Body of pancreas (tissue), 4 donors: ENCODE measurements around the gene B3GNT2. TPM values are rescaled to one million over a fixed set of nuclear protein-coding genes. Genes with fewer than 3 reads are reported as not detected.

ENCODE experiments used
- ATAC-seq: fragments of 150-250 bp; one replicate; pipeline ENCODE4 v1.9.1; 2016
- DNase-seq, 4 donors: peaks; one replicate each; pipeline ENCODE4 v3.0.0-alpha.2; 2019
- H3K27ac ChIP-seq, 4 donors: fragments of 200-600 bp; sonication (generic); 1 replicate in 3 of 4; 2 replicates in 1 of 4; pipeline versions ENCODE4 v1.5.1 to v1.6.1; 2016 to 2019; ENCODE audit warnings: mild to moderate bottlenecking in 1 of 4, mixed read lengths in 1 of 4, moderate library complexity in 1 of 4
- H3K27me3 ChIP-seq, 2 donors: fragments of 200-600 bp; sonication (generic); one replicate each; pipeline ENCODE4 v1.6.0; 2016; ENCODE audit warnings: mild to moderate bottlenecking in 1 of 2
- H3K36me3 ChIP-seq, 2 donors: fragments of 200-600 bp; sonication (generic); replicated peaks in 1 of 2; 2 replicates each; pipeline ENCODE4 v1.5.1; 2016; ENCODE audit warnings: low read depth in 2 of 2; ENCODE audit not compliant: insufficient read depth in 1 of 2
- H3K4me1 ChIP-seq: fragments of 200-600 bp; sonication (generic); one replicate; pipeline ENCODE4 v1.6.0; 2016
- H3K4me3 ChIP-seq, 2 donors: fragments of 200-600 bp; sonication (generic); 1 replicate in 1 of 2; 2 replicates in 1 of 2; pipeline ENCODE4 v1.5.1; 2016 to 2019
- H3K9me3 ChIP-seq, 3 donors: fragments of 200-600 bp; sonication (generic); 1 replicate in 2 of 3; 2 replicates in 1 of 3; pipeline ENCODE4 v1.5.1; 2016
- CTCF ChIP-seq, 7 experiments: fragments of 450-650 bp in 4 of 7; fragments of 200-600 bp in 3 of 7; sonication (generic) in 3 of 7; IDR thresholded peaks; one replicate each; pipeline ENCODE4 v1.5.1; 2016 to 2019; ENCODE audit warnings: antibody characterized with exemption in 7 of 7
- POLR2A ChIP-seq, 3 donors: fragments of 450-650 bp; IDR thresholded peaks; one replicate each; pipeline ENCODE4 v1.6.1; 2016; ENCODE audit warnings: antibody characterized with exemption in 3 of 3, mild to moderate bottlenecking in 2 of 3
- WGBS, 2 donors: methylation state at CpG; one replicate each; pipeline ENCODE4 v1.1.5; 2017; 5-methylcytosine and 5-hydroxymethylcytosine counted together
- intact Hi-C: fragments of 100-400 bp; cut with DNase I; formaldehyde crosslinking; loops from one replicate; pipeline ENCODE4 v1.15.1; 2023
- total RNA-seq, 2 donors: library from RNA; depleted of rRNA; stranded (reverse); fragments of >200 nt; gene quantifications; one replicate each; pipeline ENCODE4 v1.1.0, GENCODE V29; 2016

B3GNT2 gene
- total RNA-seq, 2 donors from 2014 or later: 12.2 to 15.8 TPM

GRCh38 chr2:62150597-62151305 is 45.2 kb upstream of the B3GNT2 start:
- Histone ChIP-seq H3K9me3 (no peaks in the 10 kb centered on the region), H3K27me3 (no peaks in the 10 kb centered on the region), H3K27ac (no peak overlapping the region), H3K36me3 (no peaks in the 10 kb centered on the region), H3K4me1 (no peaks in the 10 kb centered on the region), H3K4me3 (no peak overlapping the region)
- intact Hi-C loops: no loop called here
- DNase-seq (no peak), ATAC-seq (no peak)
- TF ChIP-seq POLR2A (IDR thresholded peaks at IDR 0.05) (no peak), CTCF (IDR thresholded peaks at IDR 0.05) (no peak)
- 84 to 89% methylated on average over 6 of the region's 6 CpGs for WGBS, 2 donors

- WGBS, 2 donors: 86 to 96% methylated on average over 4 of the region's 4 CpGs
- Histone ChIP-seq H3K9me3 (no peaks in the 10 kb centered on the region), H3K27ac (no peak overlapping the region), H3K27me3 (no peaks in the 10 kb centered on the region), H3K4me1 (no peaks in the 10 kb centered on the region), H3K36me3 (no peaks in the 10 kb centered on the region), H3K4me3 (no peak overlapping the region)
- intact Hi-C loops: no loop called here
- TF ChIP-seq CTCF (IDR thresholded peaks at IDR 0.05): no peak
- no peak for TF ChIP-seq POLR2A (IDR thresholded peaks at IDR 0.05)
- DNase-seq (no peak), ATAC-seq (no peak)
These were observed 44.6 kb upstream of the B3GNT2 start for GRCh38 chr2:62151306-62151638.

- H3K4me3 ChIP-seq: no peak overlapping the region
- H3K9me3 ChIP-seq: no peaks in the 10 kb centered on the region
- WGBS, 2 donors: 85 to 87% methylated on average over 3 of the region's 3 CpGs
- ATAC-seq (no peak), DNase-seq (no peak)
- TF ChIP-seq POLR2A (IDR thresholded peaks at IDR 0.05): no peak
- TF ChIP-seq CTCF (IDR thresholded peaks at IDR 0.05): no peak
- no peaks in the 10 kb centered on the region for H3K36me3 ChIP-seq
- no peaks in the 10 kb centered on the region for H3K27me3 ChIP-seq
- no peak overlapping the region for H3K27ac ChIP-seq
- intact Hi-C loops: no loop called here
- H3K4me1 ChIP-seq: no peaks in the 10 kb centered on the region
These were observed 43.9 kb upstream of the B3GNT2 start for GRCh38 chr2:62152000-62152399.

- TF ChIP-seq POLR2A (IDR thresholded peaks at IDR 0.05): no peak
- TF ChIP-seq CTCF (IDR thresholded peaks at IDR 0.05): no peak
- no peak overlapping the region for H3K4me3 ChIP-seq
- no peaks in the 10 kb centered on the region for H3K36me3 ChIP-seq
- 60 to 89% methylated on average over 3 to 6 of the region's 6 CpGs for WGBS, 2 donors
- no peaks in the 10 kb centered on the region for H3K4me1 ChIP-seq
- intact Hi-C loops: no loop called here
- H3K27me3 ChIP-seq: no peaks in the 10 kb centered on the region
- no peak overlapping the region for H3K27ac ChIP-seq
- ATAC-seq (peak; percentile 4), DNase-seq (no peak)
- no peaks in the 10 kb centered on the region for H3K9me3 ChIP-seq
These were observed 38.9 kb upstream of the B3GNT2 start for GRCh38 chr2:62156861-62157496.
